HepG2 (cell line): ENCODE results near the gene BEND4.

Source experiments
- CBX5 ChIP-seq: sonication (generic); formaldehyde crosslinking; IDR thresholded peaks from 2 replicates; pipeline ENCODE4 v1.4.0; 2020; ENCODE audit warnings: missing genetic modification reagents, borderline replicate concordance
- HNF4A ChIP-seq: sonication (generic); formaldehyde crosslinking; IDR thresholded peaks from 2 replicates; pipeline ENCODE4 v1.4.0; 2020; ENCODE audit warnings: missing genetic modification reagents
- KLF16 ChIP-seq, 2 experiments: sonication (generic) in 1 of 2; formaldehyde crosslinking in 1 of 2; IDR thresholded peaks; 2 replicates each; pipeline versions ENCODE4 v1.6.1 to v1.8.0; 2016 to 2023; ENCODE audit warnings: missing genetic modification reagents in 2 of 2, missing compliant biosample characterization in 1 of 2
- MAZ ChIP-seq, 2 experiments: sonication (generic) in 1 of 2; formaldehyde crosslinking in 1 of 2; IDR thresholded peaks; 2 replicates each; pipeline versions ENCODE4 v1.5.0 to v1.6.1; 2012 to 2020; ENCODE audit warnings: low read depth in 2 of 2, mild to moderate bottlenecking in 2 of 2, borderline replicate concordance in 1 of 2, improper control_type of control experiment in 1 of 2, low read length in 1 of 2, missing genetic modification reagents in 1 of 2, moderate library complexity in 1 of 2
- MNT ChIP-seq: fragments of 450-650 bp; IDR thresholded peaks from 2 replicates; pipeline ENCODE4 v1.6.1; 2016
- NFYC ChIP-seq: IDR thresholded peaks from 2 replicates; pipeline ENCODE4 v1.6.1; 2016; ENCODE audit warnings: missing genetic modification reagents, missing compliant biosample characterization
- PBX3 ChIP-seq: sonication (generic); formaldehyde crosslinking; IDR thresholded peaks from 2 replicates; pipeline ENCODE4 v1.8.1; 2023; ENCODE audit warnings: missing genetic modification reagents, inconsistent platforms, borderline replicate concordance
- TCF7L2 ChIP-seq: IDR thresholded peaks from 2 replicates; pipeline ENCODE4 v1.6.1; 2011; ENCODE audit warnings: mild to moderate bottlenecking, low read depth, low read length, moderate library complexity
- TF ChIP-seq, protein P1 (sequence below): sonication (generic); formaldehyde crosslinking; IDR thresholded peaks from 2 replicates; pipeline ENCODE4 v1.4.0; 2020; ENCODE audit warnings: low read depth, mild to moderate bottlenecking, missing genetic modification reagents

DNA sequence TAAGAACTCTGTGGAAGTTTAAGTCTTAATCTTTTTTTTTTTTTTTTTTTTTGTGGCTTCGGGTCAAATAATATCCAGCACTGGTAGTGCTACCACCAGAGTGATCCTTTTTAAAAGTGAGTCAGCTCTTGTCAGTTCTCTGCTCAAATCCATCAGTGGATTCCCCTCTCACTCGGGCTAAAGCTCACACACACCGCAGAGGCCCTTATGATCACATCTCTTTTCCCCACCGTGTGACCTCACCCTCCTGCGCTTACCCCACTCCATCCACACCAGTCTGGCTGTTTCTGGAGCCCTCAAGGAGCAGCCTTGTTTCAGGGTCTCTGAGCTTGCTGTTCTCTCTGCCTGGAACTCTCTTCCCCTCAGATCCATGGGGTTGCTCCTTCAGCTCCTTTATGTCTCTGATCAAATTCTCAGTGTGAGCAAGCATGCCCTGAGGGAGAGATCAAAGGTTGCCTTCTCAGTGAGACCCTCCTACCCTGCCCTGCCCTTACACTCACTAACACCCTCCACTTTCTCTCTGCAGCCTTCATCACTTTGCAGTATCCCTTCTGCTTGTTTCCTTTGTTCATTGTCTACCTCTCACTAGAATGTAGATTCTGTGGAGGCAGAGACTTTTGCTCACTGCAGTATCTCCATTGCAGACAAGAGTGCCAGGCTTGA lies 19.8 kb upstream of the BEND4 start:
- no peak for TF ChIP-seq NFYC
- no peak for TF ChIP-seq TCF7L2
- no peak for TF ChIP-seq CBX5
- TF ChIP-seq PBX3 (CRISPR knock-in tag), result no peak
- TF ChIP-seq MNT, result no peak
- TF ChIP-seq KLF16 (CRISPR knock-in tag; IDR thresholded peaks at IDR 0.05), result no peak
- TF ChIP-seq, protein P1, sequence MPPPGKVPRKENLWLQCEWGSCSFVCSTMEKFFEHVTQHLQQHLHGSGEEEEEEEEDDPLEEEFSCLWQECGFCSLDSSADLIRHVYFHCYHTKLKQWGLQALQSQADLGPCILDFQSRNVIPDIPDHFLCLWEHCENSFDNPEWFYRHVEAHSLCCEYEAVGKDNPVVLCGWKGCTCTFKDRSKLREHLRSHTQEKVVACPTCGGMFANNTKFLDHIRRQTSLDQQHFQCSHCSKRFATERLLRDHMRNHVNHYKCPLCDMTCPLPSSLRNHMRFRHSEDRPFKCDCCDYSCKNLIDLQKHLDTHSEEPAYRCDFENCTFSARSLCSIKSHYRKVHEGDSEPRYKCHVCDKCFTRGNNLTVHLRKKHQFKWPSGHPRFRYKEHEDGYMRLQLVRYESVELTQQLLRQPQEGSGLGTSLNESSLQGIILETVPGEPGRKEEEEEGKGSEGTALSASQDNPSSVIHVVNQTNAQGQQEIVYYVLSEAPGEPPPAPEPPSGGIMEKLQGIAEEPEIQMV (CRISPR knock-in tag), result no peak
- TF ChIP-seq HNF4A (CRISPR knock-in tag), result no peak
- no peak for TF ChIP-seq MAZ (IDR thresholded peaks at IDR 0.05; ENCODE audit: borderline replicate concordance, low read depth, low read length)
- no peak for TF ChIP-seq MAZ (CRISPR knock-in tag; IDR thresholded peaks at IDR 0.05; ENCODE audit: low read depth)
